Immature natural killer cell (primary cell): ENCODE measurements around the gene USP12. TPM values are rescaled to one million over a fixed set of nuclear protein-coding genes. Genes with fewer than 3 reads are reported as not detected.

Experiments used
- DNase-seq, 3 donors: peaks; one replicate each; pipeline ENCODE4 v3.0.0; 2022; ENCODE audit warnings: mixed read lengths in 1 of 3
- H3K27ac Mint-ChIP-seq, 6 donors: one replicate each; pipeline ENCODE4 v1.8.0; 2020; ENCODE audit warnings: mixed read lengths in 6 of 6, mild to moderate bottlenecking in 5 of 6, inconsistent platforms in 4 of 6, moderate library complexity in 3 of 6
- H3K27me3 Mint-ChIP-seq, 3 donors: one replicate each; pipeline ENCODE4 v1.8.0; 2020 to 2021; ENCODE audit warnings: low read depth in 3 of 3, mild to moderate bottlenecking in 3 of 3, mixed read lengths in 3 of 3, moderate library complexity in 3 of 3, inconsistent platforms in 1 of 3
- H3K36me3 Mint-ChIP-seq, 3 donors: one replicate each; pipeline ENCODE4 v1.8.0; 2020; ENCODE audit warnings: mixed read lengths in 3 of 3, inconsistent platforms in 2 of 3, mild to moderate bottlenecking in 2 of 3
- H3K4me1 Mint-ChIP-seq, 2 donors: one replicate each; pipeline ENCODE4 v1.8.0; 2020; ENCODE audit warnings: inconsistent platforms in 2 of 2, mild to moderate bottlenecking in 2 of 2, mixed read lengths in 2 of 2, moderate library complexity in 1 of 2
- H3K4me3 Mint-ChIP-seq, 5 donors: one replicate each; pipeline ENCODE4 v1.8.0; 2020; ENCODE audit warnings: mild to moderate bottlenecking in 5 of 5, mixed read lengths in 5 of 5, inconsistent platforms in 3 of 5, moderate library complexity in 3 of 5
- H3K9me3 Mint-ChIP-seq, 6 donors: one replicate each; pipeline ENCODE4 v1.8.0; 2020; ENCODE audit warnings: mild to moderate bottlenecking in 6 of 6, mixed read lengths in 6 of 6, inconsistent platforms in 4 of 6, moderate library complexity in 3 of 6
- polyA plus RNA-seq, 3 donors: library from polyadenylated mRNA; unstranded; fragments of 300-500 nt; fragmentation: Illumina TruSeq; gene quantifications; one replicate each; pipeline ENCODE4 v1.2.3, GENCODE V29; 2021

The USP12 gene
- polyA plus RNA-seq, 3 donors from 2014 or later, result 11.2 to 12.7 (median 11.4) TPM

DNA sequence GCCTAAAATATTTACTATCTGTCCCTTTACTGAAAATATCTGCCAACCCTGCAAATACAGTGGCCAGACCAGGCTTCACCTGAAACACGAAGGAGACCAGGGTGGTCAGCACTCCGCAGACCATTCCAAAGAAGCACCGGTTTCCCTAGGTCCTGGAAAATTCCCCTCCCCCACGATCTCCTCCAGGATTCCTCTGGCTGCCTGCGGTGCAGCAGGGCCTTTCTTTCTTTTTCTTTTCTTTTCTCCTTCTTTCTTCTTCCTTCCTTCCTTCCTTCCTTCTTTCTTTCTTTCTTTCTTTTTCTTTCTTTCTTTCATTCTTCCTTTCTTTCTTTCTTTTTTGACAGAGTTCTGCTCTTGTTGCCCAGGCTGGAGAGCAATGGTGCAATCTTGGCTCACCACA, 152.7 kb downstream of the USP12 start:
- Mint-ChIP-seq H3K4me1 (no peaks in the 10 kb centered on the region), H3K27me3 (peaks cover 0 to 4% (median 1%) of the 10 kb centered on the region in 3 donors), H3K4me3 (no peak overlapping the region), H3K36me3 (no peaks in the 10 kb centered on the region), H3K9me3 (no peaks in the 10 kb centered on the region), H3K27ac (no peak overlapping the region)
- DNase-seq, result no peak

DNA sequence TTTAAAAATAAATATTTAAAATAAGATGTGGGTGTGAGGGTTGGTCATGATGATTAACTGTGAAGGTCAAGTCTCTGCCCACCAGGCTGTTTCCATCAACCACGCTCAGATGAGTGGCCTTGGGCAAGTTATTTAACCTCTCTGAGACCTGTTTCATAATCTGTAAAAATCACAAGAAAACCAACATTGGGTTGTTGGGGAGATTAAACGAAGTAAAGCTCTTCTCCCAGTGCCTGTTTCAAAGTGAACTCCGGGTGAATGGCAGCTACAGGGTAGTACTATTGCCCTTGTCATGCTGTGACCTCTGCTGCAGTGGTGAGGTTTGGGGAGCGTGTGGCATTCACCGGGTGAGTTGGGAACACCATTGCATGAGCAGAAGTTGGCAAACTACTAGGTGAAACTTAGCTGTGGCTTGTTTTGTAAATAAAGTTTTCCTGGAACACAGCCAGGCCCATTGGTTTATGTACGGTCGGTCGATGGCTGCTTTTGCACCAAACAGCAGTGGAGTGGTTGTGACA, 153.2 kb downstream of the USP12 start:
- DNase-seq, result no peak
- H3K4me1 Mint-ChIP-seq, result no peaks in the 10 kb centered on the region
- H3K27me3 Mint-ChIP-seq, result peaks cover 0 to 4% (median 1%) of the 10 kb centered on the region in 3 donors
- H3K4me3 Mint-ChIP-seq, result no peak overlapping the region
- H3K9me3 Mint-ChIP-seq, result no peaks in the 10 kb centered on the region
- no peak overlapping the region for H3K27ac Mint-ChIP-seq
- no peaks in the 10 kb centered on the region for H3K36me3 Mint-ChIP-seq

DNA sequence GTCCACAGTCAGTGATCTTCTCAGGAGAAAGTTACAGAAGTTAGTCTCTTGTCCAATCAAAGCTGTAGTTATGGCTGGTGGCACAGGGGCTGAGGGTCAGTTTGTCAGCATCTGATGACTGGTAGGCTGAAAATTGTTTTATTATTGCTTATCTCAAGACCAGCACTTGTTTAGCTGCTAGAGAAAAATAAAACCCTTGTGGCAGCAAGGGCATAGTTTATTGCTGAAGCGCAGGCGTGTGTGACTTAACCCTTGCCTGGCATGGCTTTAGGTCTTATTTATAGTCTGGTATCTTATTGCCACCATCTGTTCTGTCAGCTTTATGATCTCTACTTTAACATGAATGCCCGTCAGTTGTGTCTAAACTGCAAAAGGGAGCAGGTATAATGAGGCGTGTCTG, 154.7 kb downstream of the USP12 start:
- Mint-ChIP-seq H3K4me1 (no peaks in the 10 kb centered on the region), H3K36me3 (no peaks in the 10 kb centered on the region), H3K27me3 (peaks cover 0 to 4% (median 1%) of the 10 kb centered on the region in 3 donors), H3K27ac (no peak overlapping the region), H3K4me3 (no peak overlapping the region), H3K9me3 (no peaks in the 10 kb centered on the region)
- DNase-seq, result no peak

Other genes starting within 250 kb of the USP12 start
- 1,000 to 10,000 TPM; 3,259 to 4,649 (median 3,425) TPM for gene RPL21, start 79.7 kb upstream of the USP12 start, polyA plus RNA-seq
- gene RASL11A, start 99.0 kb upstream of the USP12 start, polyA plus RNA-seq, result under 1 TPM in 2 of 3 donors, not detected in 1; 0.22 to 0.54 TPM